ENCODE data around the gene PRR13. TPM values are rescaled to one million over a fixed set of nuclear protein-coding genes. Genes with fewer than 3 reads are reported as not detected.
A peak's percentile ranks its signal among the peaks of the same experiment; 100 is the strongest.

The PRR13 gene
- total and polyA plus RNA-seq, 9 of the 15 experiments (the other 6 are each of a cell fraction or from before 2014, with no cell fraction given): 117 to 835 (median 285) TPM

GRCh38 chr12:53430116-53430515, 11.4 kb upstream of the PRR13 start:
- Histone ChIP-seq H3K4me2 (ENCODE audit: insufficient read depth, low read length) (no peak overlapping the region), H3K27me3 (ENCODE audit: control insufficient read depth in 2 of 2, insufficient read depth in 2 of 2, low read length in 2 of 2) (no peaks in the 10 kb centered on the region), H3K9me1 (ENCODE audit: control insufficient read depth, insufficient read depth, low read length) (no peaks in the 10 kb centered on the region), H4K20me1 (replicated peaks; ENCODE audit: control insufficient read depth, insufficient read depth, low read length) (no peaks in the 10 kb centered on the region), H3K4me1 (replicated peaks in 1 of 2; ENCODE audit: control insufficient read depth in 2 of 2, insufficient read depth in 2 of 2, low read length in 2 of 2) (peaks cover 11 to 14% of the 10 kb centered on the region in 2 experiments; a peak in 4 of 5 replicates), H3K27ac (ENCODE audit: extremely low read depth, low read depth, low read length) (no peak overlapping the region), H2AFZ (ENCODE audit: low read depth, low read length) (no peak overlapping the region), H3K36me3 (ENCODE audit: control insufficient read depth, insufficient read depth, low read length) (peaks cover 36% of the 10 kb centered on the region; the same call in 2 of the 3 replicates), H3K79me2 (ENCODE audit: control insufficient read depth, insufficient read depth, low read length) (peaks cover 12% of the 10 kb centered on the region), H3K4me3 (no peak overlapping the region), H3K9ac (ENCODE audit: insufficient read depth in 1 of 2, low read depth in 2 of 2, low read length in 2 of 2) (peak overlapping the region in 1 of 2 experiments; percentile 55; a peak in 1 of 4 replicates), H3K9me3 (replicated peaks; ENCODE audit: control insufficient read depth, insufficient read depth, low read depth, low read length) (no peaks in the 10 kb centered on the region)
- intact Hi-C loops (cut with micrococcal nuclease) (no loop called here), in situ Hi-C loops (cut with MboI) (no loop called here)
- ATAC-seq (no peak), FAIRE-seq (no peak), DNase-seq (ENCODE audit: extremely low read depth in 1 of 4, low spot score in 3 of 4) (no peak)
- POLR2A ChIA-PET: interaction anchor here (0.8 to 1.8 kb wide), 2 partner anchors 9 to 10 kb away, joined by 4 to 5 read pairs; no protein-coding TSS in a partner anchor
- BruUV-seq (replicated peaks): no TSS peak
- CTCF ChIA-PET (ENCODE audit: low intra/inter-chr PET ratio): no interaction called here
- WGBS (ENCODE audit: insufficient coverage, low coverage, missing lambda C conversion rate): 50% methylated on average over 5 of the region's 5 CpGs
- TF ChIP-seq RREB1 (CRISPR knock-in tag; IDR thresholded peaks at IDR 0.05): no peak
- no peak for TF ChIP-seq ZC3H4 (CRISPR knock-in tag; IDR thresholded peaks at IDR 0.05; ENCODE audit: borderline replicate concordance)
- TF ChIP-seq BRCA1 (IDR thresholded peaks at IDR 0.05): no peak
- TF ChIP-seq BRCA1 (CRISPR knock-in tag; IDR thresholded peaks at IDR 0.05): no peak
- TF ChIP-seq ZNF592 (IDR thresholded peaks at IDR 0.05): no peak
- TF ChIP-seq ZNF175 (CRISPR knock-in tag; IDR thresholded peaks at IDR 0.05; ENCODE audit: low read depth): no peak
- no peak for TF ChIP-seq FUS (optimal IDR thresholded peaks at IDR 0.05; ENCODE audit: low read depth, low read length)
- no peak for TF ChIP-seq MCM2 (IDR thresholded peaks at IDR 0.05; ENCODE audit: low read depth)
- no peak for TF ChIP-seq CREB3 (tag; conservative IDR thresholded peaks at IDR 0.05; ENCODE audit: low read depth)
- TF ChIP-seq ETV5 (CRISPR knock-in tag; IDR thresholded peaks at IDR 0.05; ENCODE audit: low read depth): no peak
- no peak for TF ChIP-seq ZEB2 (IDR thresholded peaks at IDR 0.05)
- TF ChIP-seq CBX8 (IDR thresholded peaks at IDR 0.05; ENCODE audit: borderline replicate concordance, extremely low read depth, low read depth, low read length, poor library complexity, severe bottlenecking): no peak

All from K562 (cell line).